Effector CD8-positive, alpha-beta T cell (primary cell): Measurements from ENCODE around the gene FBF1.

Experiments
- DNase-seq: peaks from one replicate; lab custom pipeline; 2025; lab: John Stamatoyannopoulos, UW

FBF1 gene

GRCh38 chr17:75917141-75917916 lies 23.5 kb downstream of the FBF1 start:
- DNase-seq = no peak

DNA sequence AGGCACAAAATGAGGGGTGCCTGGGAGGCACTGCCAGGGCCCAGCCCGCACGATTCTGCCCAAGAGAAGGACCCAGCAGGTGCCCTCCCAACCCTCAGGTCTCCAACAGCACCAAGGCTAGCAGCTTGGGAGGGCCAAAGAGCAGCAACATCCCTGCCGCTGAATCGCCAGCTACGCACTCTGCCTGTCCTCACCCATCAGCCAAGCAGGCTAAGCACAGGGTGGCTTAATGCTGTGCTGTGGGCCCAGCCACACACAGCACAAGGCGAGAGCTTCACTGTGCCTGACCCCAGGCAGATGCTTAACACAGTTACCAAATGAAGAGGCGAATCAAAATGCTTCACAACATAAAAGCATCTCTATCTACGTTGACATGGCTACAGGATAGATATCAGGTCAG lies 25.6 kb downstream of the FBF1 start:
- no peak for DNase-seq

DNA sequence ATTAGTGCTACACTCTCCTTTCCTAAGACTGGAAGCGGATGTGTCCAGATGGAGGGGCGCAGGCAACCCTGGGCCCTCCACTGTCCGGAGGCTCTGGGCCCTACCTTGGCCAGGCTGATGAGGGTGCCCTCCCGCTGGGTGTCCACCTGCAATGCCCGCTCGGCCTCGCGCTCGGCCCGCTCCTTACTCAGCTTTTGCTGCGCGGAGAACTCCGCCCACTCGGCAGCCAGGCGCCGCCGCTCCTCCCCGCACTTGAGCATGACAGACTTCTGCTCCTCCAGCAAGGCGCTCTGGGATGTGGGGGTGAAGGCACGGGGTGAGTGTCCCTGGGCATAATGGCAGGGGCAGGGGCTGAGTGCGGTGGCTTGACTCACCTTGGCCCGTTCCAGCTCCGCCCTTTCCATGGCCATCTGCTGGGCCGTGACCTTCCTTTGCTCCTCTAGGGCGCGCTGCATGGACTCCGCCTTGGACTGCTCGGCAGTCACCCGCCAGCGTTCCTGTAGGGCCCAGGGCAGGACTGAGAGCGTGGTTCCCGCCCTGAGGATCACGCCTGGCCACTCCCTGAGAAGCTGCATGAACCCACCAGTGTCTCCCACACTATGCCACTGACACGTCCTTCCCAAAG lies 26.1 kb downstream of the FBF1 start:
- no peak for DNase-seq

DNA sequence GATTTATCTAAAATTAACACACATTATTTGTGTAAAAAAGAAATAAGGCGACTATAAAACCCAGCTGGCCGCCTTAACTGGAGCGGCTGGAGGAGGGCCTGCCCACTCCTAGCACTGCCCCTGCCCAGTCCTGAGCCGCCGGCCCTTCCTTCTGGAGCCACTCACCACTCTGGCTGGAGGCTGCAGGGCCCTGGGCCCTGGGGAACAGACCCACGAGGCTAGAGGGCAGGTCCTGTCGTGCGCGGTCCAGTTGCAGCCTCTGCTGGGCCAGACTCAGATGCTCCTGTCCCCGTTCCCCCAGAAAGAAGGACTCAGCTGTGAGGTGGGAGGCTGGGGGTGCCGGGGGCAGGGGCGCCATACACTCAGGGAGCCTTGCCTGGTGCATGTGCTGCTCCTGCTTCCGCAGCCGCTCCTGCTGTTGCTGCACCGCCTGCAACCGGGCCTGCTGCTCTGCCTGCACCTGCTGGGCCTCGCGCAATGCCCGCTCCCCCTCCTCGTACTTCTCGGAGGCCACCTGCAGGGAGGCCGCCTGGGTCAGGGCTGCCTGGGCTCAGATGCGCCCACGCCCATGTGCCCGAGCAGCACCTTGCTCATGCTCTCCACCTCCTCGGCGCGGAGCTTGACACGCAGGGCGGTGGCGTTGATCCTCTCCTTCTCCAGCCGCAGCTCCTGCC lies 27.2 kb downstream of the FBF1 start:
- DNase-seq = no peak

GRCh38 chr17:75910699-75911098 lies 30.1 kb downstream of the FBF1 start:
- DNase-seq = no peak

- no peak for DNase-seq
These were observed 31.0 kb downstream of the FBF1 start for GRCh38 chr17:75909812-75910274.

DNA sequence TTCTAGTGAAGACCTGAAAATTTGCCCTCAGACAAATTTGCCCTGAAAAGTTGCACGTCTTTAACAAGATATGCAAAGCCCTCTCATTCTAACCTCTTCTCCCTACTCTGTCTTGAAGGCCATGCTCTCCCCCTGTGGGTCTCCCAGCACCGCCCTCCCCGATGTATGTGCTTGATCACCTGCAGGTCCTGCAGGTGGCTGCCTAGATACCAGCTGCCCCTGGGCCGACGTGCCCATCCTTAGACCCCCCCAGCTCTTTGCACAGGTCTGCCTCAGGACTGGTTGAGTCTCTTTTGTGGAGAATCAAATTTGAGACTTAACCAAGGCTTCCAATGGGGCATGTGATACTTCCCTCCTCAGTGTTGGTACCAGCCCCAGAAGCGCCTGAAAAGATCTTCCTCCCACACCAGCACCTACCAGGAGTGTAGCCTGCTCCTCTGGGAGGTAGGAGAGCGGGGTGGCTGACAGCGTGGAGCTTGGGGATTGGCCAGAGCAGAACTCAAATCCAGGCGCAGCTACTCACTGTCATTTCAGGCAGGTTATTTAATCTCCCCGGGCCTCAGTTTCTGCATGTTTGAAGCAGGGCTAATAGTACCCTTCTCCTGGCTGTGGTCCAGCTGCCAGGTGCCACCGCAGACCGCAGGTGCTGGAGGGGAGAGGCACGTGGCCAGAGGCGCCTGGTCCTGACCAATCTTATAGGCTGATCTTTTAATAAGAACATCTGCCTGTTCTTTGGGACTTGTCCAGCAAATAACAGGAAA lies 31.6 kb downstream of the FBF1 start:
- no peak for DNase-seq

- no peak for DNase-seq
These were observed 32.6 kb downstream of the FBF1 start for GRCh38 chr17:75908201-75908600.

GRCh38 chr17:75906143-75906884 lies 34.5 kb downstream of the FBF1 start:
- no peak for DNase-seq

GRCh38 chr17:75904749-75905521 lies 35.9 kb downstream of the FBF1 start, which contains the start of gene MRPL38:
TSS of gene MRPL38 (minus strand) at chr17:75904884. CDS start at chr17:75904875, 9 bp downstream.
- peak; percentile 81 for DNase-seq

DNA sequence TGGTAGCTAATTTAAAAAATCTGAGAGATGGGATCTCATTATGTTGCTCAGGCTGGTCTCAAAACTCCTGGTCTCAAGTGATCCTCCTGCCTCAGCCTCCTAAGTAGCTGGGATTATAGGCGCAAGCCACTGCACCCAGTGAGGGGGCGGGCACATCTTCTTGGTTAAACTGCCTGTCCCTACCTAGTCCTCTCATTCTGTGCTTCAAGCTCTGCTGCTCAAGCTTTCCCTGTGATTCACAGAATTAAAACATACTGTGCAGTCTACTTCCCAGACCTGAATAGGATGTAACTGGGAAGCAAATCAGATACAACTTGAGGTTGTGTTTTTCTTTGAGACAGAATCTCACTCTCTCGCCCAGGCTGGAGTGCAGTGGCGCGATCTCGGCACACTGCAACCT lies 38.4 kb downstream of the FBF1 start:
- DNase-seq = no peak

- no peak for DNase-seq
These were observed 39.1 kb downstream of the FBF1 start for GRCh38 chr17:75901727-75902126.

DNA sequence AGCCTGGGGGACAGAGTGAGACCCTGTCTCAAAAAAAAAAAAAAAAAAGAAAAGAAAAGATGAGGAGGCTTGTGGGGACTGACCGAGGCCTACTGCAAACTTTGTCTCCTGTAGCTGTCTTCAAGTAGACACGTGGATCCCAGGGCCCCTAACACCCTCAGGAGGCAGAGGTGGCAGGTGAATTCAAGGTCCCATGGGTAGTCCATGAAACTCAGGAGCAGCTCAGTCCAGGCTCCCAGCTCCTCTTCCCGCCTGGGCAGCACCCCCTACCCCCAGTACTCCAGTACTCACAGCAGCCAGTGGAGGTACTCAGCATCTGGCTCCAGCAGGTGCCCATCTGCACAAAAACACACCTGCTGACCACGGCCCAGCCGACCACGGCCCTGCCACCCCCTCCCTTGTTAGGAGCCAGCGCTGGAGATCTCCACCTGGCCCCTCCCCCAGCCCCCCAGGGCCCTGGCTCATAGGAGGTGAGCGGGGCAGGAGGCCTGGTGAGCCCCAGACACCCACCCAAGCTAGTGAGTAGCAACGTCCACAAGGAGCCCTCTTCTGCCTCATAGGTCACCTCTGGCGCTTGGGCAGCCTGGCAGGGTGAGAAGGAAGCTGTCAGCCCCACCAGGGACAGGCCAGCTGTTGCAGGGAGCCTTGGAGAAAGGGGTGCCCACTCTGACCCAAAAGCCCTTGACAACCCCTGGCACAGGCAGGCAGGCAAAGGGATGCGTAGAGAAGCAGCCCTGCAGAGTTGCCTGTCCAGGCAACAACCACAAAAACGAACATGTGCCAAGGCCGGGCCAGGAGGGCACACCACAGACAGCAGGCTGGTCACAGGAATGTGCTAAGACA lies 39.9 kb downstream of the FBF1 start:
- no peak for DNase-seq

GRCh38 chr17:75899767-75900468 lies 40.9 kb downstream of the FBF1 start:
- DNase-seq = no peak

DNA sequence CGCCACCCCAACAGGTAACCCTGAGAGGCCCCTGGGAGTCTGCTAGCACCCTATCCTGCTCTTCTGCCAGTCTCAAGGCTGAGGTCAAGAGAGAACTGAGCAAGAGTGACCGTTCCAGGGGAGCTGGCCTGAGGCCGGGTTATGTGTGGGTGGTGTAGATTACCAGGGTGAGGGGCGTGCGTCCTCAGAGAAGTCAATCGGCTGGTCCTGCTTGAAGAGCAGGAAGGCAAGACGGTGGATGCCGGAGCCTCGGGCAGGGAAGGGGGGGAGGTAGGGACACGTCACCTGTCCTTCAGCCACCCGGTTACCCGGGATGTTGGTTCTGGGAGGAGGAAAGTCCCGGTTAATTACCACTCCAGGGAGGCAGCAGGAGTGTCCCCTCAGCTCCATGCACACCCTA lies 41.5 kb downstream of the FBF1 start:
- DNase-seq = no peak

- DNase-seq = no peak
These were observed 42.1 kb downstream of the FBF1 start for GRCh38 chr17:75898791-75899190.

DNA sequence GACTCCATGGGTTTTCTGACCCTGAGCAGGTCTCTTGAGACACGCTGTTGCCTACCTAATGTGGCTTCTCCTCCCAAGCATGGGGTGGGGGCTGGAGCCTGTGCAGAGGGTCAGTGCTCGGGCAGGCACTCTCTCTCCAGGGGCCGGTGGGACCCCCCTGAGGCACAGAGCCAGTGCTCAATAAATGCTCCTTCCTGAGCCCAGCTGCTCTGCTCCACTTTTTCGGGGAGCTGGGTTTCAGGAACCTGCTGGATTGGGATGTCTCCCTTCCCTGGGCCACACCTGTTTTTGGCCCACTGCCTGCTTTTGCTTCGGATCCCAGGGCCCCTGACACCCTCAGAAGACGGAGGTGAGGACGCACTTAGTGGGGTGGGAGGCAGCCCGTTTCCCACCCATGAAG lies 42.8 kb downstream of the FBF1 start:
- no peak for DNase-seq

GRCh38 chr17:75897160-75898019 lies 43.5 kb downstream of the FBF1 start:
- DNase-seq = no peak
